NCI-H226 (cell line): ENCODE measurements around the gene PLXNC1.
"Not testable (repeated sequence)": the region's sequence is repeated elsewhere in the genome, so short reads cannot be mapped to it uniquely, and the experiment has no call there.

Source experiments
- DNase-seq: peaks from one replicate; pipeline ENCODE4 v3.0.0-alpha.2; 2015

The PLXNC1 gene

GRCh38 chr12:94308612-94309011 lies 160.2 kb downstream of the PLXNC1 start:
- no peak for DNase-seq

GRCh38 chr12:94309373-94309772 lies 161.0 kb downstream of the PLXNC1 start:
- no peak for DNase-seq

- no peak for DNase-seq
Observed at GRCh38 chr12:94312378-94312777, 164.0 kb downstream of the PLXNC1 start.

- DNase-seq, result not testable (repeated sequence)
Observed at GRCh38 chr12:94316600-94316999, 168.2 kb downstream of the PLXNC1 start.

- no peak for DNase-seq
Observed at GRCh38 chr12:94318181-94318580, 169.8 kb downstream of the PLXNC1 start.

- DNase-seq, result no peak
Observed at GRCh38 chr12:94320109-94320508, 171.7 kb downstream of the PLXNC1 start.

GRCh38 chr12:94322346-94322745 lies 174.0 kb downstream of the PLXNC1 start:
- DNase-seq, result no peak

GRCh38 chr12:94326234-94326633 lies 177.9 kb downstream of the PLXNC1 start:
- DNase-seq, result no peak

- peak; percentile 88 for DNase-seq
Observed at GRCh38 chr12:94326727-94327126, 178.3 kb downstream of the PLXNC1 start.

- DNase-seq, result peak; percentile 28
Observed at GRCh38 chr12:94327809-94328208, 179.4 kb downstream of the PLXNC1 start.

- DNase-seq, result no peak
Observed at GRCh38 chr12:94329366-94329765, 181.0 kb downstream of the PLXNC1 start.

GRCh38 chr12:94333396-94333795 lies 185.0 kb downstream of the PLXNC1 start:
- no peak for DNase-seq

- DNase-seq, result peak; percentile 59
Observed at GRCh38 chr12:94336211-94336925, 188.0 kb downstream of the PLXNC1 start.

GRCh38 chr12:94338006-94338794 lies 189.8 kb downstream of the PLXNC1 start:
- no peak for DNase-seq

GRCh38 chr12:94340573-94340972 lies 192.2 kb downstream of the PLXNC1 start:
- no peak for DNase-seq

GRCh38 chr12:94353130-94353529 lies 204.8 kb downstream of the PLXNC1 start:
- DNase-seq, result no peak
